Measurements from ENCODE around the gene CLEC4C.

- TF ChIP-seq POLR2A (IDR thresholded peaks at IDR 0.05; ENCODE audit: low read depth, low read length) (no peak), POU2F2 (IDR thresholded peaks at IDR 0.05; ENCODE audit: low read depth, low read length) (no peak), POLR2AphosphoS5 (IDR thresholded peaks at IDR 0.05; ENCODE audit: low read depth, low read length) (no peak), SPI1 (IDR thresholded peaks at IDR 0.05; ENCODE audit: low read depth, low read length) (peak; percentile 39; the same call in 1 of the 2 replicates)
Measured at GRCh38 chr12:7747246-7747645, at the start of gene CLEC4C.
